Measurements from ENCODE around the gene SMARCC2. TPM values are rescaled to one million over a fixed set of nuclear protein-coding genes. Genes with fewer than 3 reads are reported as not detected.

SMARCC2 gene
- total RNA-seq, 1 donor from 2014 or later: 117 TPM

DNA sequence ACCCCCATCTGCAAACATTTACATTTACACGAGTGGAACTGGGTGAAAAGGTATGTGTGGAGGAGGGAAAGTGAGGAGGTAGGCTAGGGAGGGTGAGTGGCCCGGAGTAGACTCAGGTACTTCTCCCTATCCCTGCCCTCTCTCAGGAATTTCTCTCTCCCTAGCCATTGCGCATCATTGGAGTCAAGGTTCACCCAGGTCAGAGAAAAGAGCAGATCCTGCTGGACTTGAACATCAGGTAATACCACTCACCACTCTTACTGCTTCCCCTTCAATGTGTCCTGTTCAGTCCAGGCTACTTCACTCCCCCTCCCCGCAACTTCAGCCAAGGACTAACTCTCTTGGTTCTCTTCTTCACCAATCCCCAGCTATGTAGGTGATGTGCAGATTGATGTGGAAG, 58.4 kb downstream of the SMARCC2 start:
- TF ChIP-seq CTCF (IDR thresholded peaks at IDR 0.05): no peak
- no peaks in the 10 kb centered on the region for H3K9me3 ChIP-seq
- intact Hi-C loops (cut with DNase I): no loop called here

GRCh38 chr12:56129942-56130495, 59.3 kb downstream of the SMARCC2 start:
- H3K4me3 ChIP-seq: peak overlapping the region; percentile 77
- TF ChIP-seq CTCF (IDR thresholded peaks at IDR 0.05): no peak
- no peaks in the 10 kb centered on the region for H3K9me3 ChIP-seq
- no peak for ATAC-seq
- H3K4me1 ChIP-seq: peaks cover 36% of the 10 kb centered on the region
- H3K27me3 ChIP-seq: no peaks in the 10 kb centered on the region
- H3K27ac ChIP-seq: peak overlapping the region; percentile 79
- intact Hi-C loops (cut with DNase I): loop anchor here (10.0 kb wide), 1 partner anchor 45 kb away; no protein-coding TSS in a partner anchor
- peaks cover 50% of the 10 kb centered on the region for H3K36me3 ChIP-seq
- DNase-seq: no peak

More for the DNA sequence above, 58.4 kb downstream of the SMARCC2 start:
- H3K36me3 ChIP-seq: peaks cover 59% of the 10 kb centered on the region
- H3K27ac ChIP-seq: no peak overlapping the region
- no peaks in the 10 kb centered on the region for H3K27me3 ChIP-seq
- ATAC-seq: no peak
- no peak overlapping the region for H3K4me3 ChIP-seq
- peaks cover 27% of the 10 kb centered on the region for H3K4me1 ChIP-seq
- DNase-seq: no peak

GRCh38 chr12:56129206-56129941, 59.9 kb downstream of the SMARCC2 start:
- no peaks in the 10 kb centered on the region for H3K27me3 ChIP-seq
- intact Hi-C loops (cut with DNase I): loop anchor here (10.0 kb wide), 1 partner anchor 45 kb away; no protein-coding TSS in a partner anchor
- no peak for TF ChIP-seq CTCF (IDR thresholded peaks at IDR 0.05)
- H3K4me1 ChIP-seq: peaks cover 42% of the 10 kb centered on the region
- H3K9me3 ChIP-seq: no peaks in the 10 kb centered on the region
- peak overlapping the region; percentile 79 for H3K27ac ChIP-seq
- H3K4me3 ChIP-seq: peak overlapping the region; percentile 77
- peak; percentile 88 for DNase-seq
- H3K36me3 ChIP-seq: peaks cover 44% of the 10 kb centered on the region
- ATAC-seq: peak; percentile 66

DNA sequence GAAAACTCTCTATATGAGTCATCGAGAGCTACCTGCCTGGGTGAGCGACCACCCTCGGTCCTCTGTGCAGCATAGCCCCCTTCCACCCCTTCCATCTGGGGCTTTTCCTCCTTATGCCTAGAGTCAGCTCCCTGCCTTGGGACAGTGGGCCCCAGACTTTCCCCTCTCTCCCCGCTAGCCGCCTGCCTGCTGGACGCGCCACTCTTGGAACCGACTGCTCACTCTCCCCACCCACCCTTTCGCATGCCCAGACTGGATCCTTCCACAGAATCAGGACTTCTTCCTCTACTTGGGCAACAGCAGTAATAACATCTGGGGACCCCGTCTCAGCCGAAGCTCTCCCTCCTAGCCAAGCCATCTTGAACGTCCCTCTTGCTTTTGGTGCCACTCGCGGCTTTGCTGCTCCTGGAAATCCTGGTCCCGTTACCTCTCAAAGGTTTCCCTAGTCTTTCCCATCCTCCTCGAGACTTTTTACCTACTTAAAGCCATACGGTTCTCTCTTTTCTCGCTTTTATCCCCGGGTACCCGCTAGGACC, 60.5 kb downstream of the SMARCC2 start:
- Histone ChIP-seq H3K4me1 (peaks cover 44% of the 10 kb centered on the region), H3K36me3 (peaks cover 37% of the 10 kb centered on the region), H3K9me3 (no peaks in the 10 kb centered on the region), H3K27ac (peak overlapping the region; percentile 79), H3K27me3 (no peaks in the 10 kb centered on the region), H3K4me3 (peak overlapping the region; percentile 77)
- intact Hi-C loops (cut with DNase I): loop anchor here (10.0 kb wide), 1 partner anchor 46 kb away; no protein-coding TSS in a partner anchor
- peak; percentile 0 for ATAC-seq
- no peak for DNase-seq
- no peak for TF ChIP-seq CTCF (IDR thresholded peaks at IDR 0.05)

DNA sequence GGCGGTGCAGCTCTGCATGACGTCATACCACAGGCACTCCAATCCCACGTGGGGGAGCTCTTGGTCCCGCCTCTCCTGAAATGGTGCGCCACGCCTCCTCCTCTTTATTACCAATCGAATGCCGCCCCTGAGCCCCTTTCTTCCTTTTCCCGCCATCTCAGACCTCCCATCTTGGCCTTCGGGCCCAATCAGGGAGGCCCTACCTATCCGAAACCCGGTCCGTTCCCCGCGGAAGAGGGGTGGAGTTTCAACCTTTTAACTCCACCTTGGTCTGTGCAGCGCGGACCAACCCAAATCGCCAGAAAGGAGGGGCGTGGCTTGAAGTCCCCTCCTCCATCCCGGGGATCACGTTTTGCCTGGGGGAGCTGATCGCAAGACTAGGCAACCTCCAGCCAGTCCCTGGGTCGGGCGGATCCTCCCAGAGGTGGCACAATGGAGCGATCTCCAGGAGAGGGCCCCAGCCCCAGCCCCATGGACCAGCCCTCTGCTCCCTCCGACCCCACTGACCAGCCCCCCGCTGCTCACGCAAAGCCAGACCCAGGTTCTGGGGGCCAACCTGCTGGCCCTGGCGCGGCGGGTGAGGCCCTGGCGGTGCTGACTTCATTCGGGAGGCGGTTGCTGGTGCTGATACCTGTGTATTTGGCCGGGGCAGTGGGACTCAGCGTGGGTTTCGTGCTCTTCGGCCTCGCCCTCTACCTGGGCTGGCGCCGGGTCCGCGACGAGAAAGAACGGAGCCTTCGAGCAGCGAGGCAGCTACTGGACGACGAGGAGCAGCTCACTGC, 61.2 kb downstream of the SMARCC2 start, which contains the start of gene ESYT1:
TSS of gene ESYT1 (plus strand) at position 380 of the 782 bp plus-strand sequence. CDS start at position 433, 53 bp downstream.
- ATAC-seq (peak; percentile 93), DNase-seq (peak; percentile 97)
- TF ChIP-seq CTCF (IDR thresholded peaks at IDR 0.05): no peak
- H3K27me3 ChIP-seq: no peaks in the 10 kb centered on the region
- no peaks in the 10 kb centered on the region for H3K9me3 ChIP-seq
- H3K4me1 ChIP-seq: peaks cover 44% of the 10 kb centered on the region
- H3K36me3 ChIP-seq: peaks cover 31% of the 10 kb centered on the region
- H3K27ac ChIP-seq: peak within 1 kb of the TSS; percentile 83
- intact Hi-C loops (cut with DNase I): loop anchor here (10.0 kb wide), 1 partner anchor 47 kb away; no protein-coding TSS in a partner anchor
- peak within 1 kb of the TSS; percentile 77 for H3K4me3 ChIP-seq

Measured in upper lobe of right lung (tissue), 1 donor.